ENCODE results near the gene PSKH1. TPM values are rescaled to one million over a fixed set of nuclear protein-coding genes. Genes with fewer than 3 reads are reported as not detected.

The PSKH1 gene
- total and polyA plus RNA-seq, 9 of the 15 experiments (the other 6 are each of a cell fraction or from before 2014, with no cell fraction given) = 0.96 to 20.9 (median 9.4) TPM

DNA sequence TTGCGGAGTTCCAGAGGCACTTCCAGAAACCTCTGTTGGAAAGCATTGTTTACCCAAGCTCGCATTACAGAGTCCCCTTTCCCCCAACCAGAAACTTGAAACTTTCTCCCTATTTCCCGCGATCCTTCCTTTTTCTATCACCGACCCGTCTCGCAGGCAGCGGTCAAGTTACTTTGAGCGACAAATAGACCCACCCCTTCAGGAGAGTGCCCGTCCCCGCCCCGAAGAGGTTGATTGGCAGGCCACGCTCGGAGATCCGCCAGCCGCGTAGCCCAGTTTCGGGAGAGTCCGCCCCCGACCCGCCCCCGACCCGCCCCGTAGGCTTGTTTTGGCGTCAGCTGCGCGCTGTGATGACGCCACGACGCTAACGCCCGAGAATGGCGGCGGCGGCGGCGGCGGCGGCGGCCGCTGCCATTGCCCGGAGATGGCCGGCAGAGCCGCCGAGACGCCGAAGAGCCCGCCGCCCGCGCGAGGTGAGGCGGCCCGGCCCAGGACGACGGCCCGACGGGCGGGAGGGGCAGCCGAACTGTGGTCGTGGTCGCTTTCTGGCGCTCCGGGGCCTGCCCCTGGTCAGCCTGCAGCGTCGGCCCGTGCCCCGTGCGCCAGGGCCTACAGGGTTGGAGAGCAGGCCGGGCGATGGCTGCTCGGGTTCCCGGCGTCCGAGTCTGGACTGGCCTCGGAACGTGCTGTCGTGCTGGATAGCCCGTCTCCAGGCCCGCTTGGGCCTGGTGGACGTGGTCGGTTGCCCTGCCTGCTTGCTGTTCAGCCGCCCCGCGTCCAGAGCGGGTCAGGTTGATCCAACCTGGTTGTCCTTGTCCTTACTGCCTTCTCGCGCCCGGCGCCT is at the start of gene PSKH1 (continued):
- TF ChIP-seq, protein P1, sequence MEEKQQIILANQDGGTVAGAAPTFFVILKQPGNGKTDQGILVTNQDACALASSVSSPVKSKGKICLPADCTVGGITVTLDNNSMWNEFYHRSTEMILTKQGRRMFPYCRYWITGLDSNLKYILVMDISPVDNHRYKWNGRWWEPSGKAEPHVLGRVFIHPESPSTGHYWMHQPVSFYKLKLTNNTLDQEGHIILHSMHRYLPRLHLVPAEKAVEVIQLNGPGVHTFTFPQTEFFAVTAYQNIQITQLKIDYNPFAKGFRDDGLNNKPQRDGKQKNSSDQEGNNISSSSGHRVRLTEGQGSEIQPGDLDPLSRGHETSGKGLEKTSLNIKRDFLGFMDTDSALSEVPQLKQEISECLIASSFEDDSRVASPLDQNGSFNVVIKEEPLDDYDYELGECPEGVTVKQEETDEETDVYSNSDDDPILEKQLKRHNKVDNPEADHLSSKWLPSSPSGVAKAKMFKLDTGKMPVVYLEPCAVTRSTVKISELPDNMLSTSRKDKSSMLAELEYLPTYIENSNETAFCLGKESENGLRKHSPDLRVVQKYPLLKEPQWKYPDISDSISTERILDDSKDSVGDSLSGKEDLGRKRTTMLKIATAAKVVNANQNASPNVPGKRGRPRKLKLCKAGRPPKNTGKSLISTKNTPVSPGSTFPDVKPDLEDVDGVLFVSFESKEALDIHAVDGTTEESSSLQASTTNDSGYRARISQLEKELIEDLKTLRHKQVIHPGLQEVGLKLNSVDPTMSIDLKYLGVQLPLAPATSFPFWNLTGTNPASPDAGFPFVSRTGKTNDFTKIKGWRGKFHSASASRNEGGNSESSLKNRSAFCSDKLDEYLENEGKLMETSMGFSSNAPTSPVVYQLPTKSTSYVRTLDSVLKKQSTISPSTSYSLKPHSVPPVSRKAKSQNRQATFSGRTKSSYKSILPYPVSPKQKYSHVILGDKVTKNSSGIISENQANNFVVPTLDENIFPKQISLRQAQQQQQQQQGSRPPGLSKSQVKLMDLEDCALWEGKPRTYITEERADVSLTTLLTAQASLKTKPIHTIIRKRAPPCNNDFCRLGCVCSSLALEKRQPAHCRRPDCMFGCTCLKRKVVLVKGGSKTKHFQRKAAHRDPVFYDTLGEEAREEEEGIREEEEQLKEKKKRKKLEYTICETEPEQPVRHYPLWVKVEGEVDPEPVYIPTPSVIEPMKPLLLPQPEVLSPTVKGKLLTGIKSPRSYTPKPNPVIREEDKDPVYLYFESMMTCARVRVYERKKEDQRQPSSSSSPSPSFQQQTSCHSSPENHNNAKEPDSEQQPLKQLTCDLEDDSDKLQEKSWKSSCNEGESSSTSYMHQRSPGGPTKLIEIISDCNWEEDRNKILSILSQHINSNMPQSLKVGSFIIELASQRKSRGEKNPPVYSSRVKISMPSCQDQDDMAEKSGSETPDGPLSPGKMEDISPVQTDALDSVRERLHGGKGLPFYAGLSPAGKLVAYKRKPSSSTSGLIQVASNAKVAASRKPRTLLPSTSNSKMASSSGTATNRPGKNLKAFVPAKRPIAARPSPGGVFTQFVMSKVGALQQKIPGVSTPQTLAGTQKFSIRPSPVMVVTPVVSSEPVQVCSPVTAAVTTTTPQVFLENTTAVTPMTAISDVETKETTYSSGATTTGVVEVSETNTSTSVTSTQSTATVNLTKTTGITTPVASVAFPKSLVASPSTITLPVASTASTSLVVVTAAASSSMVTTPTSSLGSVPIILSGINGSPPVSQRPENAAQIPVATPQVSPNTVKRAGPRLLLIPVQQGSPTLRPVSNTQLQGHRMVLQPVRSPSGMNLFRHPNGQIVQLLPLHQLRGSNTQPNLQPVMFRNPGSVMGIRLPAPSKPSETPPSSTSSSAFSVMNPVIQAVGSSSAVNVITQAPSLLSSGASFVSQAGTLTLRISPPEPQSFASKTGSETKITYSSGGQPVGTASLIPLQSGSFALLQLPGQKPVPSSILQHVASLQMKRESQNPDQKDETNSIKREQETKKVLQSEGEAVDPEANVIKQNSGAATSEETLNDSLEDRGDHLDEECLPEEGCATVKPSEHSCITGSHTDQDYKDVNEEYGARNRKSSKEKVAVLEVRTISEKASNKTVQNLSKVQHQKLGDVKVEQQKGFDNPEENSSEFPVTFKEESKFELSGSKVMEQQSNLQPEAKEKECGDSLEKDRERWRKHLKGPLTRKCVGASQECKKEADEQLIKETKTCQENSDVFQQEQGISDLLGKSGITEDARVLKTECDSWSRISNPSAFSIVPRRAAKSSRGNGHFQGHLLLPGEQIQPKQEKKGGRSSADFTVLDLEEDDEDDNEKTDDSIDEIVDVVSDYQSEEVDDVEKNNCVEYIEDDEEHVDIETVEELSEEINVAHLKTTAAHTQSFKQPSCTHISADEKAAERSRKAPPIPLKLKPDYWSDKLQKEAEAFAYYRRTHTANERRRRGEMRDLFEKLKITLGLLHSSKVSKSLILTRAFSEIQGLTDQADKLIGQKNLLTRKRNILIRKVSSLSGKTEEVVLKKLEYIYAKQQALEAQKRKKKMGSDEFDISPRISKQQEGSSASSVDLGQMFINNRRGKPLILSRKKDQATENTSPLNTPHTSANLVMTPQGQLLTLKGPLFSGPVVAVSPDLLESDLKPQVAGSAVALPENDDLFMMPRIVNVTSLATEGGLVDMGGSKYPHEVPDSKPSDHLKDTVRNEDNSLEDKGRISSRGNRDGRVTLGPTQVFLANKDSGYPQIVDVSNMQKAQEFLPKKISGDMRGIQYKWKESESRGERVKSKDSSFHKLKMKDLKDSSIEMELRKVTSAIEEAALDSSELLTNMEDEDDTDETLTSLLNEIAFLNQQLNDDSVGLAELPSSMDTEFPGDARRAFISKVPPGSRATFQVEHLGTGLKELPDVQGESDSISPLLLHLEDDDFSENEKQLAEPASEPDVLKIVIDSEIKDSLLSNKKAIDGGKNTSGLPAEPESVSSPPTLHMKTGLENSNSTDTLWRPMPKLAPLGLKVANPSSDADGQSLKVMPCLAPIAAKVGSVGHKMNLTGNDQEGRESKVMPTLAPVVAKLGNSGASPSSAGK (IDR thresholded peaks at IDR 0.05) = no peak
- TF ChIP-seq ZFX (CRISPR knock-in tag; IDR thresholded peaks at IDR 0.05) = peak; percentile 98
- TF ChIP-seq SMAD2 (IDR thresholded peaks at IDR 0.05; ENCODE audit: low read depth, low read length) = no peak
- TF ChIP-seq MYC (IDR thresholded peaks at IDR 0.05; ENCODE audit: low read depth, low read length) = peak; percentile 62
- no peak for TF ChIP-seq MYC (CRISPR knock-in tag; IDR thresholded peaks at IDR 0.05; ENCODE audit: borderline replicate concordance, low read depth)
- no peak for TF ChIP-seq ZNF76 (CRISPR knock-in tag; IDR thresholded peaks at IDR 0.05; ENCODE audit: borderline replicate concordance)
- TF ChIP-seq, protein P2, sequence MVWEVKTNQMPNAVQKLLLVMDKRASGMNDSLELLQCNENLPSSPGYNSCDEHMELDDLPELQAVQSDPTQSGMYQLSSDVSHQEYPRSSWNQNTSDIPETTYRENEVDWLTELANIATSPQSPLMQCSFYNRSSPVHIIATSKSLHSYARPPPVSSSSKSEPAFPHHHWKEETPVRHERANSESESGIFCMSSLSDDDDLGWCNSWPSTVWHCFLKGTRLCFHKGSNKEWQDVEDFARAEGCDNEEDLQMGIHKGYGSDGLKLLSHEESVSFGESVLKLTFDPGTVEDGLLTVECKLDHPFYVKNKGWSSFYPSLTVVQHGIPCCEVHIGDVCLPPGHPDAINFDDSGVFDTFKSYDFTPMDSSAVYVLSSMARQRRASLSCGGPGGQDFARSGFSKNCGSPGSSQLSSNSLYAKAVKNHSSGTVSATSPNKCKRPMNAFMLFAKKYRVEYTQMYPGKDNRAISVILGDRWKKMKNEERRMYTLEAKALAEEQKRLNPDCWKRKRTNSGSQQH (CRISPR knock-in tag; IDR thresholded peaks at IDR 0.05) = no peak
- no peak for TF ChIP-seq BMI1 (IDR thresholded peaks at IDR 0.05; ENCODE audit: low read length)
- TF ChIP-seq NR2C2 (CRISPR knock-in tag; IDR thresholded peaks at IDR 0.05) = no peak
- TF ChIP-seq NR2C2 (tag; IDR thresholded peaks at IDR 0.05) = peak; percentile 35; the same call in 1 of the 2 replicates
- TF ChIP-seq, protein P3, sequence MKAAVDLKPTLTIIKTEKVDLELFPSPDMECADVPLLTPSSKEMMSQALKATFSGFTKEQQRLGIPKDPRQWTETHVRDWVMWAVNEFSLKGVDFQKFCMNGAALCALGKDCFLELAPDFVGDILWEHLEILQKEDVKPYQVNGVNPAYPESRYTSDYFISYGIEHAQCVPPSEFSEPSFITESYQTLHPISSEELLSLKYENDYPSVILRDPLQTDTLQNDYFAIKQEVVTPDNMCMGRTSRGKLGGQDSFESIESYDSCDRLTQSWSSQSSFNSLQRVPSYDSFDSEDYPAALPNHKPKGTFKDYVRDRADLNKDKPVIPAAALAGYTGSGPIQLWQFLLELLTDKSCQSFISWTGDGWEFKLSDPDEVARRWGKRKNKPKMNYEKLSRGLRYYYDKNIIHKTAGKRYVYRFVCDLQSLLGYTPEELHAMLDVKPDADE (conservative IDR thresholded peaks at IDR 0.05; ENCODE audit: control insufficient read depth, low read depth, low read length) = peak; percentile 46; the same call in 1 of the 2 replicates
- peak; percentile 79; the same call in 1 of the 2 replicates for TF ChIP-seq BRD4 (IDR thresholded peaks at IDR 0.05)
- TF ChIP-seq, protein P4, sequence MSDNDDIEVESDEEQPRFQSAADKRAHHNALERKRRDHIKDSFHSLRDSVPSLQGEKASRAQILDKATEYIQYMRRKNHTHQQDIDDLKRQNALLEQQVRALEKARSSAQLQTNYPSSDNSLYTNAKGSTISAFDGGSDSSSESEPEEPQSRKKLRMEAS (CRISPR knock-in tag; IDR thresholded peaks at IDR 0.05) = peak; percentile 48; the same call in 1 of the 2 replicates
